AG20443 (cell line): ENCODE results near the gene KLHL29.

Source experiments
- DNase-seq: peaks from one replicate; pipeline ENCODE4 v3.0.0; 2012; ENCODE audit warnings: low spot score, mixed read lengths

The KLHL29 gene

DNA sequence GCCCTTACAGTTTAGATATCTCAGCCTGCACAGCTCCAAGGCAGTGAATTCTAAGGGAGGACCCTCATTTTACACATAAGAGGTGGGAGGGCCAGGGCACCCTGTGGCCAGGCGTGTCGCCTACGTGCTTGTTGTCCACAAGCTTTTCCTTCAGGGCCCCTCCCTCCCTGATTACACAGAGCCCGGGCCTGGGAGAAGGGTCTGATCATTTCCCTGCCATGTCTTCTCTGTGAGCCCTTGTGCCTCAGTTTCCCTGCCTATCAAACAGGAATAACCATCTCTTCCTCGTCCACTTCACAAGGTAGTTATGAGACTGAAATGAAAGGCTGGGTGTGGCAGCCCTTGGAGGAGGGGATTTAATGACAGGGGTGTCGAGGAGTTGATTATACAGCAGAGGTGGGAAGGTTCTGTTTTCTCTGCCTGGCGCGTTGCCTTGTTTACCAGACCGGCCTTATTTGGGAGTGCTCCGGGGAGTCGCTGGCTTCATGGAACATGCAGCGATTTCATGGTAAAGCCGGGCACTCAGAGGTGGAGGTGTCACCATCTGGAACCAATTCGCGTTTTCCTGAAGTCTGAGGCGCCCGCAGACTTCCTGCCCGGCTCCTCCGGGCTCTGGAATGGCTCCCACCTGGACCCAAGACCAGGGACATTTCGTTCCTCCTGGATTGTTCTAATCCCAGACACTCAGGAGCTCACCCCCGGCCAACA, 208.9 kb downstream of the KLHL29 start:
- no peak for DNase-seq

DNA sequence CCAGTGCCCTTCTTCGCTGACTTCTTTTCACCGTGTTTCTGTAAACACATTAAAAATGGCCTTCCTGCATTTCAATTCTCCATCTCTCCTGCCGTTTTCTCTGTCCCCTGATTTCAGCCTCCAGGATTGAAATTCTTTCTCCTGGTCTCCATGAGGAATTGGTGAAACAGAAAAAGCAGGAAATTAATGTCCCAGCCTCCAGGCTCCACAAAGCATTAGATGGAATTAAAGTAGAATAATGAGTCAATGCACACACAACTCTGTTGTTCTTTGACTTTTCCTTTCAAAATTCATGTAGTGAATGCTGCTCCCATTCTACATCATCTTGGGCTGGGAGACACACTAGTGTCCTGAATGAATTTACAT, 209.5 kb downstream of the KLHL29 start:
- DNase-seq: no peak

DNA sequence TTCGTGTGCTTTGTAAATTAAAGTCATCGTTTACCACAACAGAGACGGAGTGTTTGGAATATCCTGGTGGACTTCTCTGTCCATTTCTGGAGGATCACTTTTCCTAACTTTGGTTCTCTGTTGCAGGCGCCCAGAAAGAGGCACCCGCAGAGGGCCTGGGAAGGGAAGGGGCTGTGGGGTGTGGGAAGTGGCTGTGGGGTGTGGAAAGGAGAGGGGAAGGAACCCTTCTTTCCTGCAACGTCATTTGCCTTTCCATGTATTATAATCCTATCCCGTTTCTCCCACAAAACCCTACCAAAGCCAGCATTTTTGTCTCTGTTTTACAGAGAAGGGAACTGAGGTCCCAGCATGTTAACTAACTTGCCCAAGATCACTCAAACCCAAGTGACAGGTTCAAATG, 210.0 kb downstream of the KLHL29 start:
- no peak for DNase-seq

- peak; percentile 82 for DNase-seq
Measured at GRCh38 chr2:23595601-23596251, 210.7 kb downstream of the KLHL29 start.

DNA sequence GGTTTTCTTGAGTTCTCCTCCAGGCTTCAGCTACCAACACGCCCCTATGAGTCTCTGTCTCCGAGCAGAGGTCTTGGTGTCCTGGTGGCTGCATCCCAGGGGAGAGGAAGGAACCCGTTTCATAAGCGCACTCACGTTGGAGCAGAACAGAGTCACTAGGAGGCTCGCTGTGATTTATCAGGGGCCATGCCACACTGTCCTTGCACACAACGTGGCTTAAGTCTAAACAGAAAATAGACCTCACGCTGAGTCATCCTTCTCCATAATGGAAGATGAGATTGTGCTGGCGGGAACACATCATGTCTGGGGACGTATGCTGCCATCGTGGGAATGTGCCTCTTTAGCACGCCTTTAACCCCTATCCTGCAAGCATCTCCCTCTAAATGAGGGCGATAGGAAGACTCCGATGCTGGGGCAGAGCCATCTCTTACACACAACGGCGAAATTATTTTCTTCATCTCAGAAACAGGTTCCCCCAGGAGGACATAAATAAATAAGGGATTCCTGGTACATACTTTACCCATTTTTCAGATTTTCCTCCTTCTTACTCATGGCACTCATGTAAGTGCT, 211.4 kb downstream of the KLHL29 start:
- no peak for DNase-seq

DNA sequence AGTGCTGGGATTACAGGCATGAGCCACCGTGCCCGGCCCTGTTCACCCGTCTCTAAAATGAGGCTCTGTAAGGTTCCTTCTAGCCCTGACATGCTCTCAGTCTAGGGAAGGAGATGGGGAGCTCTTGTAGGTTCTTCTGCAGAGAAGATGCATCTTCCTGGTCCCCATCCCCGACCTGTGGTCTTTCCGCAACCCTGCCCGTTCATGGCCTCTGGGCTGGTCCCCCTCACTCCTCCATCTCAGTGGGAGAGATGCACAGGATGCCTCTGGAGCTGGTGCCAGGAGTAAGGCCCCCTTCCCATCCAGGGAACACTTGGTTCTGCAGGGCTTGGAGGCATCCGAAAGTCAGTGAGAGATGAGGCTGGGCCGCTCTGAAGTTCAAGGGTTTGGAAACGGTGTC, 212.7 kb downstream of the KLHL29 start:
- DNase-seq: no peak

- no peak for DNase-seq
Measured at GRCh38 chr2:23599006-23599405, 214.0 kb downstream of the KLHL29 start.

DNA sequence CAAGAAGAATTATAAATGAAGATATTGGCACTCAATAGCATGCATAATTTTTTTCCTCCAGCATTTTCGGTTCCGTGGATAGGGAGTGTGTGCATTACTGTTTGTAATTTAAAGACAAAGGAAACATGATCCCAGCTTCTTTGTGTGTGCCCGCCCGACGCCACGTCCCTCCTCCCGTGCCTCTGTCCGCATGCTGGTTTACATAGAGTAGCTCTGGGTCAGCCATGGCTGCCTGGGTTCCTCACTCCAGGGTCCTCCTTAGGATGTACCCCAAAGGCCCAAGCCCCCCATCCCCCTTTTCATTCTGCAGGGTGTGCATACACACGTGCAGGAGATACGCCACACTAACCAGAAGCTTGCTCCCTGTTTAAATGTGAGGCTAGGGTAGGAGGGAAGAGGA, 214.7 kb downstream of the KLHL29 start:
- DNase-seq: no peak

DNA sequence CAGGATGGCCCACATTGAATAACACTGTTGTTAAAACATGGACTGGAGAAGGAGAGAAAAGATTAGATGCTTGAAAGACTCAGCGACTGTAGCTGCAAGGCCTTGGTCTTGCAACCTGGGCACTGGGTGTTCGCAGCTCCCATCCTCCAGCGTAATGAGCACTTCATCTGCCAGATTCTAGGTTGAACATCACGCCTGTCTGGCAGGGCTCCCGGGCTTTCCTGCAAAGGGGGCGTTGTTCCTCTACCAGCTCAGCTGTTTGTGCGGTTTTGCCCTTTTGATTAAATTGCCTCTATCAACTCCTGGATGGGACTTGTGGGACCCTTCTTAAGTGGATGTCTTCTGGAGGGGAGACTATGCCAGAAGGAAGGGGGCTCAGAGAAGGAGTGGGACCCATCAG, 215.4 kb downstream of the KLHL29 start:
- no peak for DNase-seq

- no peak for DNase-seq
Measured at GRCh38 chr2:23601301-23601965, 216.5 kb downstream of the KLHL29 start.

DNA sequence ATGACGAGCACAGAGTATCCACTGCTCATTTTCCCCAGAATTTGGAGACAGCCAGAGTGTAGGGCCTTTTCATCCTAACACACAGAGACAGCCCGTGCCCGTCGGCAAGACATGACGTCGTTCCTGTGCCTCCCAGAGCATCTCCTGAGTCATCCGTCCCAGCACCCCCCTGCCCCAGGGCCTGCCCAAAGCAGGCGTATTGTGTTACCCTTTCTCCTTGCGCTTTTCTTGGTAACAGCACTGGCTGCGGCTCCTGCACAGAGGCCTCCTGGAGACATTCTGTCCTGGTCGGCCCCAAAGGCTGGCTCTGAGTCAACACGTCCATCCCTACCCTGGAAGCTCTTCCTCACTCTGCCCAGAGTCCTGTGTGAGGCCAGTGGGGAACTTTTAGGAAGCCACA, 217.1 kb downstream of the KLHL29 start:
- DNase-seq: peak; percentile 74

- DNase-seq: no peak
Measured at GRCh38 chr2:23603156-23603555, 218.2 kb downstream of the KLHL29 start.

DNA sequence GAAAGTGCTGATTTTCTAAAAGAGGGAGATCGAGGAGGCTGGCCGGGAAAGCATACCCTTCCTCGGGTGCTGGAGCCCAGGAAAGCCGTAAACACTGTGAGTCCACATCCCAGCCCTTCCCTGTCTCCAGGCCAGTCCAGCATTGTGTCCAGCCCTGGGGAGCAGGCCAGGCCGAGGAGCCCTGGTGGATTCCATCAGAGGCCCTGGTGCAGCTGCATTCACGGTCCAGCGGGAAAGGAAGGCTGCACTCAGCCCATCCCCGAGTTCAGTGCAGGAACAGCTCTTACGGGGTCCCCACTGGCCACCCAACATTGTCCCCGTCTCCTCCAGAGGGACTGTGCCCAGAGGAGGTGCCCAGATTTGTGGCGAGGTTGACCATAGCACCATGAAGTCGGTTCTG, 218.6 kb downstream of the KLHL29 start:
- no peak for DNase-seq

DNA sequence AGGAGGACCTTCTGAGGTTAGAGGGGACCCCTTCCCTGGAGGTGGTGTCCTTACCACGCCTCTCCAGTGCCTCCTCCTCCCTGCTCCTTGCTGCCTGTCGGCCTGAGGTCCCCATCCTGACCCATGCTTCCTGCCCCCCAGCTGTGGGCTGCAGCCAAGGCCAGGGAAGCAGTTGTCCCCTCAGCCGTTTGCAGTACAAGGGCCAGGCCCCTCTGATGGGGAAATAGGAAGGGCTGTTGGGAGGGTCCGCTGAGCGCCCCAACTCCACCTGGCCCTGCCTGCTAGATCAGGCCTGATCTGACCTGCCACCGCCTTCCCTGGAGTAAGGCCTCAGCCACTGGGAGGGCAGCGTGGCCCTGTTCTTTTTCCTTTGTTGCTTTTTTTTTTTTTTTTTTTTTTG, 219.8 kb downstream of the KLHL29 start:
- no peak for DNase-seq

GRCh38 chr2:23605236-23605635, 220.3 kb downstream of the KLHL29 start:
- DNase-seq: no peak

DNA sequence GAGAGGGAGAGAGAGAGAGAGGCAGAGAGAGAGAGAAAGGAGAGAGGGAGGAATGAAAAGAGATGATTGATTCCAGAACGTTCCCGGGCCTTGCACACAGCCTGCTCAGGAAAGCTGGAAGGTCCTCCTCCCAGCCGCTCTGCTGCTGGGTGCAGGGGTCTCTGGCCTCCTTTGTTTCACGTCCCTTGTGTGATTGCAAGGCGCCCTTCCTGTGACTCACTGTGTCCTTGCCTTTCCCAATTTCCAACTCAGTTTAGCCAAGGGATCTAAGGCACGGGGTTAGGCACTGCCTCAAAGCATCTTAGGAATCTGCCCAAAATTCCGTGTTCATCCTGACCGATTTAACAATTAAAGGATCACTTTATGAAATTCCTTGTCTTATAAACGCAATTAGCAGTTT, 221.2 kb downstream of the KLHL29 start:
- no peak for DNase-seq

- peak; percentile 36 for DNase-seq
Measured at GRCh38 chr2:23606968-23607367, 222.0 kb downstream of the KLHL29 start.

DNA sequence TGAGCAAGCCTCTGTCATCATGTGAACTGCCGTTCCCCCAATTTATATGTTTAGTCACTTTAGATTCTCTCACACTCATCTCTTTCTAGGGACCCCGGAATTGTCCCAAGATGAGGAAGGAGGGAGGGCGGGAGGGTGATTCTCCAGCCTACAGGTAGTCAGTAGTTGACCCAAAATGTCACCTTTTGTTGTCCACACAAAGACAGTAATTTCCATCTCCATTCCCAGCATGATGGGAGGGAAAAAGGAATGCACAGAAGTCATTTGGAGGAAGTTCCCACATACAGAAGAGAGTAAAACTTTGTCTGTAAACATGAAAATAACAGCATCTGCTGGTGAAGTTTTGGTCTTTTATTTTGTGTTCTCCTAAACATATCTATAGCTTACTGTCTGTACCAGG, 222.9 kb downstream of the KLHL29 start:
- no peak for DNase-seq

GRCh38 chr2:23609254-23609653, 224.3 kb downstream of the KLHL29 start:
- DNase-seq: no peak

DNA sequence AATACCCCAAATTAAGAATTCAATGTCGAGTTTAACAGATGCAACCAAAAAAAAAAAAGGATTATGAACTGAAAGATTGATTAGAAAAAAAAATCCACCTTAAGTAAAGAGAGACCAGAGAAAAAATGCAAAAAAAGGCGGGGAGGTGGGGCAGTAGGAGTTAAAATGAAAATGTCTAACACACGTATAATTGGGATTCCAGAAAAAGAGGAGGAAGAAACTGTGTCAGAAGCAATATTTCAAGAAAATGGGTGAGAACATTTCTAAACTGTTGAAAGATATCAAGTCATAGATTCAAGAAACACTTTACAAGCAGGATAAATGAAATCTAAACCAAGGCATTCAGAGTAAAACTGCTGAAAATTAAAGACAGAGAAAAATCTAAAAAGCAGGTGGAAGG, 226.9 kb downstream of the KLHL29 start:
- DNase-seq: no peak

DNA sequence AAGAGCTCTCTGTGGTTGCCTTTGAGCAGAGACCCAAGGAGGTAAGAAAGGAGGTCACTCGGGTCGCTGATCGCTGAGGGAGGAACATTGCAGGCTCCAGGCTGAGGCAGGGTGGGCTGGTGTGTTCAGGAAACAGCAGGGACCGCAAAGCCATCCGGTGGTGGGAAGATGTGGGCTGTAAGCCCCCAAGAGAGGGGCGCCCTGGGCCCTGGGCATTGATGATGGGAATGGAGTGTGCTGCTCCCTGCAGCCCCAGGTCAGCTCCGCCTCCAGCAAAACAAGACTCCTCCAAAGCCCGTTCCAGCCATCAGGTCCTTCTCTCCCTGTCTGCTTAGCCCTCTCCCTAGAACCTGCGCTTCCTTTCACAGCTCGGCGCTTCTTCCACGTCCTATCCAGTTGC, 229.7 kb downstream of the KLHL29 start:
- DNase-seq: no peak

GRCh38 chr2:23615216-23616020, 230.4 kb downstream of the KLHL29 start:
- no peak for DNase-seq
